ENCODE measurements around the gene KCNS3.

The KCNS3 gene

DNA sequence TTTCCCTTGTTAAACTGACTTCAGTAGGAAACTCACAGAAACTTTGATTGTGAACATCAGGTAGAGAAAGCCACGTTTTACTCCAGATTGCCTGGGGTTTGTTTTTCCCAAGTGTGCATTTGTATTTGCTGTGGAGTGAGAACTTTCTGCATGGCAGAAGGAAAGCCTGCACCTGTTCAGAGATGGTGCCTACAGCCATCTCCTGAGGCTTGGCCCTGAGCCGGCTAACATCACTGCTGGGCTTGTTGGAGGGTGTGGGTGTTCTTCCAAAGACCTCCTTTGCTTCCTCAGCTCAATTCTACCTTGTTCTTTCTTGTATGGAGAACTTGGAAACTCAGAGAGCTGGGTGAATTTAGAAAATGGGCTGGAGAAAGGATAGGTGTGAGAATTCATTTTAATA is 16.1 kb downstream of the KCNS3 start:
- no peak overlapping the region for H3K4me3 ChIP-seq (ENCODE audit: low read length)
- DNase-seq (ENCODE audit: low read depth) = no peak
- TF ChIP-seq, protein P1, sequence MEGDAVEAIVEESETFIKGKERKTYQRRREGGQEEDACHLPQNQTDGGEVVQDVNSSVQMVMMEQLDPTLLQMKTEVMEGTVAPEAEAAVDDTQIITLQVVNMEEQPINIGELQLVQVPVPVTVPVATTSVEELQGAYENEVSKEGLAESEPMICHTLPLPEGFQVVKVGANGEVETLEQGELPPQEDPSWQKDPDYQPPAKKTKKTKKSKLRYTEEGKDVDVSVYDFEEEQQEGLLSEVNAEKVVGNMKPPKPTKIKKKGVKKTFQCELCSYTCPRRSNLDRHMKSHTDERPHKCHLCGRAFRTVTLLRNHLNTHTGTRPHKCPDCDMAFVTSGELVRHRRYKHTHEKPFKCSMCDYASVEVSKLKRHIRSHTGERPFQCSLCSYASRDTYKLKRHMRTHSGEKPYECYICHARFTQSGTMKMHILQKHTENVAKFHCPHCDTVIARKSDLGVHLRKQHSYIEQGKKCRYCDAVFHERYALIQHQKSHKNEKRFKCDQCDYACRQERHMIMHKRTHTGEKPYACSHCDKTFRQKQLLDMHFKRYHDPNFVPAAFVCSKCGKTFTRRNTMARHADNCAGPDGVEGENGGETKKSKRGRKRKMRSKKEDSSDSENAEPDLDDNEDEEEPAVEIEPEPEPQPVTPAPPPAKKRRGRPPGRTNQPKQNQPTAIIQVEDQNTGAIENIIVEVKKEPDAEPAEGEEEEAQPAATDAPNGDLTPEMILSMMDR (conservative IDR thresholded peaks at IDR 0.05; ENCODE audit: low read depth, low read length) = no peak

DNA sequence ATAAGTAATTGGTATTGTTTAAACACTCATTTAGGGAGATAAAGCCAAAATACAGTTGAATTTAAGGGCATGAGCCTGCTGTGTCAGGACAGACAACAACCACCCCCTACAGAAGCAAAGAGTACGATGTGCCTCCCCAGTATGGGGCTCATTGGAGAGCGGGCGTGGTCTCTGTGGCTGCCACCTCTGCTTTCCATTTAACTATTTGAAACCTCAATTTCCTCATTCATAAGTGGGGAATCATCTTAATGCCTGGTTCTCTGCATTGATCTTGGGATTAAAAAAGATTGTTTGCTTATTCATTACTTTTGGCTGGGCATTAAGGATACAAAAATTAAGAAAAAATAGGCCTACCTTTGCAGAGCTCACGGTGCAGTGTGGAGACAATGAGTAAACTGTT is 21.4 kb downstream of the KCNS3 start:
- TF ChIP-seq, protein P1 (conservative IDR thresholded peaks at IDR 0.05; ENCODE audit: low read depth, low read length) = no peak
- DNase-seq (ENCODE audit: low read depth) = no peak
- H3K4me3 ChIP-seq (ENCODE audit: low read length) = no peak overlapping the region

DNA sequence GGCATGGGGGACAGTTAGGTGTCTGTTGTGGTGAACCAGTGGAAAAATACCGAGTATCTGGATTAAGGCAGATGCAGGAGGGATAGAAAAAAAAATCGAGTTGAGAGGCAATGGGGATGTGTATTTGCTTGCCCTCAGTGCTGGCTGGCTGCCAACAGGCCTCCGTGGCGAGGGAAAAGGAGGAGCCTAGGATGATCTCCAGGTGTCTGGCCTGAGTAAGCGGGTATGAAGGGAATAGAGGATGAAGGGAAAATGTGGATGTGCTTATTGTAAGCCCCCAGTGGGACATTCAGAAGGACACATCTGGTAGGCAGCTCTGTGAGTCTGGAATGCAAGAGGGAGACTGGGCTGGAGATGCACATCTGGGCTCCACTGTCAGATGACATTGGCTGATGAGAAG is 22.8 kb downstream of the KCNS3 start:
- no peak for DNase-seq (ENCODE audit: low read depth)
- no peak overlapping the region for H3K4me3 ChIP-seq (ENCODE audit: low read length)
- TF ChIP-seq, protein P1 (conservative IDR thresholded peaks at IDR 0.05; ENCODE audit: low read depth, low read length) = no peak

DNA sequence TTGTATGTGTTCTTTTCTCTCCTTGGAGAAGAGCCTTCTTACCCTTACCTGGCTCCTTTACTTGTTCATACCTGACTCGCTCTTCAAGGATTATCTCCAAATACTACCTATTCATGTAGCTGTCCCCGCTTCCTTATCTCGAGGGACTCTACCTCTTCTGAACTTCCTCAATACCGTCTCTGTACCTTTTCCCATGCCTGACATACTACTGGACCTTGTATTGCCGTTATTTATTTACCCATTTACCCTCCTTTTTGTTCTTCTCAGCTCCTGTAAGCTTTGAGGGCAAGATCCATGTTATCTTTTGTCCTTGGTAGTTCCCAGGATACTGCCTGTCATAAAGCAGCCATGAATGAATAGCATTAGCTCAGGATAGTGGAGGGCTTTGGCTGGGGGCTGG is 32.5 kb downstream of the KCNS3 start:
- no peak for DNase-seq (ENCODE audit: low read depth)
- no peak overlapping the region for H3K4me3 ChIP-seq (ENCODE audit: low read length)
- TF ChIP-seq, protein P1 (conservative IDR thresholded peaks at IDR 0.05; ENCODE audit: low read depth, low read length) = no peak

DNA sequence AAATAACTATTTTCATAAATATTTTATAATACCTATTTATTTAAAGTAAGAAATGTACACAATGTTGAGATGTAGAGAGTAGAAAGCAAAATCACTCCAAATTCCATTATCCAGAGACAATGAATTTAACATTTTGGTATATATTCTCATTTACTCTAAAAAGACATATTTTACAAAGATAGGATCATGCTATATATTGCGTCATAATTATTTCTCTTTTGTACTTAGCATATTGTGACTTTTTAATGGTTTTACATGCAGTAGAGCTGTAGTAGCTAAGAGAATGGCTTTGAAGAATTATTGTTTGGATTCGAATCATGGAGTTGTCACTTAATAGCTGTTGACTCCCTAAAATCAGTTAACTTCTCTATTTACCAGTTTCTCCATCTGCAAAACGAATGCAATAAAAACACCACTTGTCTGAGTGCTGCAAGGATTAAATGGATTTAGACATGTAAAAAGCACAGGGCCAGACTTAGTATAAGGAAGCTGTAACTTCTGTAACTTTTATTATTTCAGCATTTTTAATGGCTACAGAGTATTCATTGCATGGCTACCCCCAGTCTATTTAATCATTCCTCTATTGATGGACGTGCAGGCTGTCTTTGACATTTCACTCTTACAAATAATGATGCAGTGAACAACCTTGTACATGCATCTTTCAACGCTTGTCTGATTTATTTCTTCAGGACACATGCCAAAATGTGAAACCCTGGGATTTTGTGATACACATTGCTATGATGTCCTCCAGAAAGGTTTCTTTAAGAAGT is 33.2 kb downstream of the KCNS3 start:
- DNase-seq (ENCODE audit: low read depth) = no peak
- TF ChIP-seq, protein P1 (conservative IDR thresholded peaks at IDR 0.05; ENCODE audit: low read depth, low read length) = no peak
- H3K4me3 ChIP-seq (ENCODE audit: low read length) = no peak overlapping the region

DNA sequence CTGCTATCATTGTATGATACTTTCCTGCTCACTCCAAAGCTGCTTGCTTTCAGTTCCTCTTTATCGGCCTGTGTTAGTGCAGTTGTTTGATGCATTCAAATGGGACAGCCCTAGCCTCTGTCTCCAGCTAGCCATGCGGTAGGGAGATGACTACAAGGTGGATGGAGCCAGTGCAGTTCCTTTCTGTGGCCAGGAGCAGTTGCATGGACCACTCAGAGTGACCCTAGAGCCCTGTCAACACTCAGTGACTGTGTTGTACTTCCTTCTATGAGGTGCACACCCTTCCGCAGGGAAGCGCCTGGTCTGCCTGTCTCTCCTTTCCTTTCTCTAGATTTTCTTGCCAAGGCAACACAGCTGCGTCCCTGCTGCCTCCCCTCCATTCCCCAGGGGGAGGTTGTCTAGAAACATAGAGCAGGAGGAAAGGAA is 33.8 kb downstream of the KCNS3 start:
- DNase-seq (ENCODE audit: low read depth) = no peak
- no peak overlapping the region for H3K4me3 ChIP-seq (ENCODE audit: low read length)
- TF ChIP-seq, protein P1 (conservative IDR thresholded peaks at IDR 0.05; ENCODE audit: low read depth, low read length) = no peak

DNA sequence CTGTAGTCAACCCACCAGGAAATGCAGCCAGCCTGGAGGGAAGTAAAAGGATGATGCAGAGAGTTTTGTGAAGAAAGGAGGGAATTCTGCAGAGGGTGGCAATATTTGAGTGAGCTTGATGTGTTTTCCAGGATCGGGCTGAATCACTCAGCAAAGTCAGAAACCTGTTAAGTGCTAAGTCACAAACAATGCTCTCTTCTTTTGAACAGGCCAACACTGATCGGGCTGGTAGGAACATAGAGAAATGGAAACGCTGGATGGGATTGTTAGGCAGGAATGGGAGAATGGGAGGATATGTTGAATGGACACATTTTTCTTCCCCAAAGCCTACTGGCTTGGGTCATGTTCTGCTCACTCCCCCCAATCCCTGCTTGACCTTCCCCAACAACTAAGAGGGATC is 36.6 kb downstream of the KCNS3 start:
- H3K4me3 ChIP-seq (ENCODE audit: low read length) = no peak overlapping the region
- DNase-seq (ENCODE audit: low read depth) = no peak

More for the DNA sequence above, 36.6 kb downstream of the KCNS3 start:
- TF ChIP-seq, protein P1 (conservative IDR thresholded peaks at IDR 0.05; ENCODE audit: low read depth, low read length) = no peak

Data from retinal pigment epithelial cell (primary cell).